H1 (cell line): Measurements from ENCODE around the gene OR6C6. TPM values are rescaled to one million over a fixed set of nuclear protein-coding genes. Genes with fewer than 3 reads are reported as not detected.

ENCODE experiments used
- EGR1 ChIP-seq: IDR thresholded peaks from 2 replicates; pipeline ENCODE4 v1.6.1; 2011; ENCODE audit warnings: low read depth, low read length, borderline replicate concordance
- GTF2F1 ChIP-seq: IDR thresholded peaks from 2 replicates; pipeline ENCODE4 v1.6.1; 2012; ENCODE audit warnings: low read depth, low read length, improper control_type of control experiment, borderline replicate concordance
- JUND ChIP-seq: IDR thresholded peaks from 2 replicates; pipeline ENCODE4 v1.6.1; 2011; ENCODE audit warnings: mild to moderate bottlenecking, improper control_type of control experiment, low read length
- NRF1 ChIP-seq: IDR thresholded peaks from 2 replicates; pipeline ENCODE4 v1.6.1; 2011; ENCODE audit warnings: mild to moderate bottlenecking, low read depth, low read length, improper control_type of control experiment
- polyA plus RNA-seq, 7 experiments: library from polyadenylated mRNA; depleted of rRNA in 3 of 7; stranded (reverse) in 5 of 7; unstranded in 2 of 7; fragments of >200 nt in 5 of 7; fragments of 200-250 nt in 2 of 7; gene quantifications; 1 replicate in 5 of 7; 2 replicates in 1 of 7; 4 replicates in 1 of 7; pipeline versions ENCODE4 v1.2.1 to v1.2.3, GENCODE V29; 2011 to 2013; ENCODE audit warnings: missing spikeins in 2 of 7, mixed read lengths in 2 of 7
- total RNA-seq: library from RNA; stranded (reverse); fragmentation: NEBNext Ultra II Directional; extraction: Animal tissue kit (Norgen Biotek cat#: 25700); gene quantifications from 2 replicates; pipeline ENCODE4 v1.2.1, GENCODE V29; 2021
- TF ChIP-seq, protein P1 (sequence below): IDR thresholded peaks from 2 replicates; pipeline ENCODE4 v1.6.1; 2011; ENCODE audit warnings: low read length, improper control_type of control experiment

The OR6C6 gene
- total and polyA plus RNA-seq, 2 of the 8 experiments (the other 6 are each of a cell fraction or from before 2014, with no cell fraction given), result not detected

DNA sequence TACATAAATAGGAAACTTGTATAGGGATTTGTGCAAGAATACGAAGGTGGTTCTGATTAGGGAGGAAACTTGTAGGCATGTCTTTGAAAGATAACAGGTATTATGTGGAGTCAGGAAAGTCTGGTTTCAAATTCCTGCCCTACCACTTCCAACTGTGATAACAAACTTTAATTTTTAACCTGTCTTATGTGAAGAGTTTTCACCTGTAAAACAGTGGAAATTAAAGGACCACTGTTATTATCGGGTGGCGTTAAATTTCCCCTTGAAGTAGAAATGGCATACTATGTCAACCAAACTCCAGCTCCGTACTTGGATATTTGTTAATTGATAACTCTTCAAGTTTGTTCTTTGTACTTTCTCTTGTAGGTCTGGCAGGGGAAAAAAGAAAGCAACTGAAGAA is 23.8 kb upstream of the OR6C6 start (continued):
- TF ChIP-seq GTF2F1 (no peak), EGR1 (no peak), JUND (no peak), NRF1 (no peak)
- TF ChIP-seq, protein P1, sequence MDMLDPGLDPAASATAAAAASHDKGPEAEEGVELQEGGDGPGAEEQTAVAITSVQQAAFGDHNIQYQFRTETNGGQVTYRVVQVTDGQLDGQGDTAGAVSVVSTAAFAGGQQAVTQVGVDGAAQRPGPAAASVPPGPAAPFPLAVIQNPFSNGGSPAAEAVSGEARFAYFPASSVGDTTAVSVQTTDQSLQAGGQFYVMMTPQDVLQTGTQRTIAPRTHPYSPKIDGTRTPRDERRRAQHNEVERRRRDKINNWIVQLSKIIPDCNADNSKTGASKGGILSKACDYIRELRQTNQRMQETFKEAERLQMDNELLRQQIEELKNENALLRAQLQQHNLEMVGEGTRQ, result no peak
